GM18507 (cell line): ENCODE results near the gene PCLO.
"Not testable (repeated sequence)": the region's sequence is repeated elsewhere in the genome, so short reads cannot be mapped to it uniquely, and the experiment has no call there.

Source experiments
- DNase-seq: peaks from one replicate; pipeline ENCODE4 v3.0.0; 2011; ENCODE audit warnings: low read depth; ENCODE audit not compliant: insufficient read length; ENCODE audit errors: extremely low spot score
- FAIRE-seq: peaks from 2 replicates; lab custom pipeline; 2011; peaks lifted over from hg19 to GRCh38; lab: Jason Lieb, UNC

The PCLO gene

DNA sequence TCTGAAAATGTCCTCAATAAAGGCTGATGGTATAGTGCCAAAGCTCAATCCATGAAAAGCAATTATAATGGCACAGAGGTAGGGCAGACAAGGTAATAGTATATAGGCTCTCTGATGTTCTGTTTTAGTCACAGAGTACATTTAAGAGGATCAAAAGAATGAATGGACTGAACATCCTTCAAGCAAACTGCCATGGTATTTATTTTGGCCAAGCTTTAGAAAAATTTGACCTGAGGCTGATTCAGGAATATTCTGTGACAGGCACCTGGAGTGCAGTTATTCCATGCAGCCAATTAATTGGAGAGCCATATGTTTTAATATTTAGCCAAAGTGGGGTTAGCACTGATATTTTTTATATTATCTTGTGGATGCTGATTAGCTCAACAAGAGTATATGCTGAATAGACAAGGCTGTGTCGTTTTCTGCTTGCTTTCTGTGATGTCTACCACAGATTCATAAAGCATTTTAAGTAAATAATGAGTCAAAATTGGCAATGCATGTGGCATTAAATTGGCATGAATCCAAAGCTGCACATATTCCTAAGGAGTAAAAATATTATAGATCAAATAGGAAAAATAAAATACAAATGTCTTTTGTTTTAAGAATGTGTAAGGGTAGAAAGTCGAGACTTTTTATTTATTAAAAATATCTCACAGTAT, 177.4 kb downstream of the PCLO start:
- FAIRE-seq, result no peak

DNA sequence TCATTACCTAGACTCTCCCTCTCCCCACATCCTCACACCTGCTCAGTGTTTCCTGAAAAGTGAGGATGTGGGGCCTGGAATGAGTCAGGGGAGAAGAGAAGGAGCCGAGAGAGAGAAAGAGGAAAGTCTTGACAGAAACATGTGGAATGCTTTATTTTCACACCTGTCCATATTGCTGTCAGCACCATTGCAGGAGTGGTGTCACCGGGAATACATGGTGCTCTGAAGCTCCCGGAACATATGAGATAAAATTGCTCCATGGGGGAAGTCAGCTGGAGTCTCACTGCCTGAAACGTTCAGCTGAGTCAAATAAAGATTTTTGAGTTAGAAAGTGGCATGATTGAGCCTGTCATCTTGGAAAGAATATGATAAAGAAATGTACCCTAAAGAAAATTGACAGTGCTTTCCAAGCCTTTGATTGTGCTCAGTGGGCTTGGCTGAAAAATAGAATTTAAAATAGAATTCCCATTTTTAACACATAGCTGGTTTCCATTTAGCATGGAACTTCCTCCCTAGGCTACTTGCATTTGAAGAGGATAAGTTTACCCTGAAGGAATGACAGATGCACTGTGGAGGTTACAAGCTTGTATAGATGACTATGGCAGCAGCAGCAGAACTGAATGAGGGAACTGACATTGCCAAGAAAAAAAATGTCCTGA, 182.4 kb downstream of the PCLO start:
- DNase-seq (no peak), FAIRE-seq (no peak)

More for the DNA sequence above, 177.4 kb downstream of the PCLO start:
- no peak for DNase-seq

GRCh38 chr7:82975811-82976468, 186.7 kb downstream of the PCLO start:
- DNase-seq, result no peak
- no peak for FAIRE-seq

DNA sequence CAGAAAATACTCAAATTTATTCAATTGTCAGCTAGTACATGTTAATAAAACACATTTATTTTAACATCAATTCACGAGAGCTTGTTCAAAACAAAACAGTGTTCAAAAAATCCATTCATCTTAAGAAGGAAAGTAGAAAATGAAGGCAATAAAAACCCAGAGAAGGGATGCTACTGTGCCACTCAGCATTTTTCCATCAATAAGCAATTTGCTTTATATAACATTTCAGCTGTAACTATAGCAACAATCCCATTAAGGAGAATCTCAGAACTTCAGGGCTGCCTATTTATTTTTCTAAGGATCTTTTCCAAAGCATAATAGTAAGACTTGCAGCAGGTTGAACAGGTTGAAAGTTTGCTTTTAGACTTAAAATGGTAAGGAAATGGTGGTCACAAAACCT, 190.5 kb downstream of the PCLO start:
- DNase-seq (no peak), FAIRE-seq (no peak)

DNA sequence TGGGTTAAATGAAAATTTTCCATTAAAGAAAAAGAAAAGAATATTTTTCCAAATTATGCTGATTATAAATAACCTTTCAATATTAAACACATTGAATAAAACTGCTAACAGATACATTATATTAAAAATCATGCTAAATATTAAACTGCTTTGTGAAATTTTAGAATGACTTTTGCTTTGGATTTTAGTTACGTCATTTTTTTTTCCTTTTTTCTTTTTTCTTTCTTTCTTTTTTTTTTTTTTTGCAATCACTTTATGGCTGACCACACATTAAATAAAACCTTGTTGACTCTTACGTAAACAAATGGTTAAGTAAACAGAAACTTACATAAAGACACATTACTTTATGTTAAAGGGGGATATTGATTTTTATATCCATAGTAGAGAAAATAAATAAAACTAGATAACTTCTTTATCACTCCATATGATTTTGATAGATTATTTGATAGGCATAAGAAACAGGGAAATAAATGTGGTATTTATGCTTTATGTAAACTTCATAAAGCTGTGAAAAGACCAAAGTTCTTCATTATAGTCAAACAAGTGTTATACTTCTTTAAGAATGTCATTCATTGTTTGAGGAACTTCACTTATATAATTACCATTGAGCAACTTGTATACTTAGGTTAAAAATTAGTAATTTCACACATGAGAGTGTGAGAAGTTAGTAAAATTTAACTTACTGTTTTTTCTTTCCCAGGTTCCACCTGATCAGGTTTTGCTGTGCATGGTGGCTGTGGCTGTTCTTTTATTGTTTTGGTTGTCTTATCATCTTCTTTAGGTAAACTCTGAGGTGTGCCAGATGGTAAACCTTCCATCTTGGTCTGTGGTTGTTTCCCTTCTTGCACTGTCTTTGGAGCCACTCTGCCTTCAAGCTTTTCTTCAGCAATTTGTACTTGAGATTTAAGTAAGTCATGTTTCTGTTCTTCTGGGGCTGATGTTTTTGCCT, 197.3 kb downstream of the PCLO start:
- DNase-seq (no peak), FAIRE-seq (no peak)

- FAIRE-seq (no peak), DNase-seq (no peak)
Observed at GRCh38 chr7:82964150-82964882, 198.4 kb downstream of the PCLO start.

GRCh38 chr7:82961240-82961639, 201.4 kb downstream of the PCLO start:
- FAIRE-seq (no peak), DNase-seq (no peak)

DNA sequence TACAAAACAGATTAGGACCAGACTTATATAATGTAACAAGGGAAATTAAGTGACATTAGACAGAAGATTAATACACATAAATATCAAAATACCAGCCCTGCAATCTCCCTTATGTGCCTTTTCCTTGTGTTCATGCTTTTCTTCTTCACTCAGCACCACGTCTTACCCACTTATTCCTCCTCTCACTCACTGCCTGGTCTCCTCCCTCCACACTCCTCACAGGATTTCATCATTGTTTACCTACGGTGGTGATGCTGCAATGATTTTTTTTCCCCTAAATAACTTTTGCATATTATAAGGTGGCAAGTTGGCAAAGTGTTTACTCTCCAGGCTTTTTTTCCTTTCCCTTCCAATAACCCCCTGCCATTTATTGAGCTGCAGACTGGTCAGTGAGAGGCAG, 203.2 kb downstream of the PCLO start:
- FAIRE-seq (no peak), DNase-seq (no peak)

DNA sequence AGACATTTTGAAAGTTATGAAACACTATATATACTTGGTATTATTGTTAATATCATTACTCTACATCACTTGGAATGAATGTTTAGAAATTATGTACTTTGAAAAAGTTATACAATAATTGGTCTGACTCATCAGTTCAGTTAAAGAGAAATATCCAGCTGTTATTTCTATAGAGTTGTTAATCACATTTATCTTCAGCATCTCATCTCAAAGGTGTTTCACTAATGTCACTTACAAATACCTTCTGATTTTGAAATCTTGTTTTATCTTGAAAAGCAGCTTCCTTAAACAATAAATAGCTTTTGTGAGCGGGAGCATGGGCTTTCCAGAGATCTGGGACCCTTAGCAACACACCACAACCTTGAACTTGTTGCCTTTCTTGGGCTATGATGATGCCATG, 205.2 kb downstream of the PCLO start:
- FAIRE-seq, result no peak
- DNase-seq, result no peak

GRCh38 chr7:82953324-82954027, 209.2 kb downstream of the PCLO start:
- DNase-seq, result no peak
- no peak for FAIRE-seq

GRCh38 chr7:82950436-82950835, 212.2 kb downstream of the PCLO start:
- DNase-seq (no peak), FAIRE-seq (no peak)

DNA sequence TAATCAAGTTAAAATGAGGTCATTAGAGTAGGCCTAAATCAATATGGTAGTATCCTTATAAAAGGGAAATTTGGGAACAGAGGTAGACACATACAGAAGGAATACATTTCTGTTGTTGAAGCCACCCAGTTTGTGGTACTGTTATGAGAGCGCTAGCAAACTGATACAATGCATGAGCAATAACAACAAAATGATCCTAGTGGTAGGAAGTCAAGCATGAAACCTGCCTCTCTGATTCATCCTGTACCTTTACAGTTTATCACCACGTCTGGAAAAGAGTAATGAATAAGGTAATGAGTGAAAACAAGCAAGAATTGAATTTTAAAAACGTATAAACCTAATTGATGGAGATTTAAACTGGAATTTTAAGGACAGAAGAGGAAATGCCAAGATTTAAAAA, 217.2 kb downstream of the PCLO start:
- no peak for FAIRE-seq
- DNase-seq, result no peak

- no peak for FAIRE-seq
- no peak for DNase-seq
Observed at GRCh38 chr7:82945056-82945455, 217.6 kb downstream of the PCLO start.

- FAIRE-seq (no peak), DNase-seq (no peak)
Observed at GRCh38 chr7:82932516-82932915, 230.2 kb downstream of the PCLO start.

GRCh38 chr7:82926477-82926876, 236.2 kb downstream of the PCLO start:
- no peak for DNase-seq
- FAIRE-seq, result no peak

DNA sequence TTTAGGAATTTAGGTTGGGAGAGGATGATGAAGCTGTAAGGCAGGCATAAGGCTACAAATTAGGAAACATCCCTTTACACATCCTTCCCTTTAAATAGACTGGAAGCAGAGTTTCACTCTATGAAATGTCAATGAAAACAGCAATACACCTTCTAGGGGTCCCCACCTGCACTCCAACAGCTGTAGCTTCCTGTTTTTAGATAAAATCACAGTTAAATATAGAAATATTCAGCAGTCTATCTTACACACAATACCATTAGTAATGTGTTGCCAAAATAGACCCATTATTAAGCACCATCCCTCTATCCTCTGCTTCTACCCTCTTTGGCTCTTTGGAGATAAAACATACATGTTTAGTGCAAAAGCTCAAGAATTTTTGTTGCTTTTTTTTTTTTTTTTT, 237.4 kb downstream of the PCLO start:
- DNase-seq, result no peak
- no peak for FAIRE-seq

GRCh38 chr7:82906502-82906901, 256.2 kb downstream of the PCLO start:
- DNase-seq, result no peak
- no peak for FAIRE-seq

GRCh38 chr7:82904871-82905270, 257.8 kb downstream of the PCLO start:
- FAIRE-seq (no peak), DNase-seq (no peak)

- not testable (repeated sequence) for DNase-seq, FAIRE-seq
Observed at GRCh38 chr7:82901098-82901497, 261.6 kb downstream of the PCLO start.
